ENCODE measurements around the gene MKNK2.

MKNK2 gene

DNA sequence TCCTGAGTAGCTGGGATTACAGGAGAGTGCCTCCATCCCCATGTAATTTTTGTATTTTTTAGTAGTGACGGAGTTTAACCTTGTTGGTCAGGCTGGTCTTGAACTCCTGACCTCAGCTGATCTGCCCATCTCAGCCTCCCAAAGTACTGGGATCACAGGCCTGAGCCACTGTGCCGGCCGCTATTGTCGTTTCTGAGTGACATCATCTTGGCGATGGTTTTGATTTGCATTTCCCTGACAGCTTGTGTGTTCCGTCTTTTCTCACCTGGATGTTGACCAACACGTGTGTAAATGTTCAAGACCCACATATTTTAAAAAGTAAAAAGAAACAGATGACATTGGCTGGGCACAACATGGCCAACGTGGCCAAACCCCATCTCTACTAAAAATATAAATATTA, 12.8 kb upstream of the MKNK2 start:
- no peak for DNase-seq (ENCODE audit: extremely low spot score)
- ChIA-PET POLR2A (interaction anchor here (5.3 kb wide), 1 partner anchor 12 kb away, joined by 33 read pairs; the partner anchor contains the start of gene MKNK2), CTCF (no interaction called here)
- TF ChIP-seq ARNT (IDR thresholded peaks at IDR 0.05) (no peak), LEF1 (IDR thresholded peaks at IDR 0.05; ENCODE audit: borderline replicate concordance) (no peak), CTBP1 (IDR thresholded peaks at IDR 0.05; ENCODE audit: borderline replicate concordance) (no peak), BHLHE40 (IDR thresholded peaks at IDR 0.05; ENCODE audit: borderline replicate concordance) (no peak), FOXM1 (IDR thresholded peaks at IDR 0.05; ENCODE audit: borderline replicate concordance) (no peak), NFRKB (IDR thresholded peaks at IDR 0.05) (no peak), FOXK2 (IDR thresholded peaks at IDR 0.05) (no peak)

DNA sequence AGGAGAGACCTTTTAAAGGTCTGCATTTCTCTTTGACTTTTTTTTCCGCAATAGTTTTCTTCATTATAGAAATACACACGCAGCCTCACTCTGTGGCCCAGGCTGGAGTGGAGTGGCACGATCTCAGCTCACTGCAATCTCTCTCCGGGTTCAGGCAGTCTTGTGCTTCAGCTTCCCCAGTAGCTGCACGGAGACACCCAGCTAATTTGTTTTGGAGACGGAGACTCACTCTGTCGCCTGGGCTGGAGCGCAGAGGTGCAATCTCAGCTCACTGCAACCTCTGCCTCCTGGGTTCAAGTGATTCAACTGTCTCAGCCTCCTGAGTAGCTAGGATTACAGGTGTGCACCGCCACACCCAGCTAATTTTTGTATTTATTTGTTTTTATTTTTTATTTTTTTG, 11.7 kb upstream of the MKNK2 start:
- no peak for DNase-seq (ENCODE audit: extremely low spot score)
- POLR2A ChIA-PET, result interaction anchor here (0.9 to 5.3 kb wide), 3 partner anchors 11 to 76 kb away, joined by 3 to 33 read pairs (median 3); partner anchors contain the start of gene MKNK2
- CTCF ChIA-PET, result no interaction called here
- TF ChIP-seq SUZ12 (IDR thresholded peaks at IDR 0.05) (no peak), ZNF384 (IDR thresholded peaks at IDR 0.05) (no peak), FOXM1 (IDR thresholded peaks at IDR 0.05; ENCODE audit: borderline replicate concordance) (no peak), HDGF (IDR thresholded peaks at IDR 0.05; ENCODE audit: borderline replicate concordance) (no peak), LEF1 (IDR thresholded peaks at IDR 0.05; ENCODE audit: borderline replicate concordance) (no peak)
- TF ChIP-seq, protein P1, sequence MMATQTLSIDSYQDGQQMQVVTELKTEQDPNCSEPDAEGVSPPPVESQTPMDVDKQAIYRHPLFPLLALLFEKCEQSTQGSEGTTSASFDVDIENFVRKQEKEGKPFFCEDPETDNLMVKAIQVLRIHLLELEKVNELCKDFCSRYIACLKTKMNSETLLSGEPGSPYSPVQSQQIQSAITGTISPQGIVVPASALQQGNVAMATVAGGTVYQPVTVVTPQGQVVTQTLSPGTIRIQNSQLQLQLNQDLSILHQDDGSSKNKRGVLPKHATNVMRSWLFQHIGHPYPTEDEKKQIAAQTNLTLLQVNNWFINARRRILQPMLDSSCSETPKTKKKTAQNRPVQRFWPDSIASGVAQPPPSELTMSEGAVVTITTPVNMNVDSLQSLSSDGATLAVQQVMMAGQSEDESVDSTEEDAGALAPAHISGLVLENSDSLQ (IDR thresholded peaks at IDR 0.05), result no peak

DNA sequence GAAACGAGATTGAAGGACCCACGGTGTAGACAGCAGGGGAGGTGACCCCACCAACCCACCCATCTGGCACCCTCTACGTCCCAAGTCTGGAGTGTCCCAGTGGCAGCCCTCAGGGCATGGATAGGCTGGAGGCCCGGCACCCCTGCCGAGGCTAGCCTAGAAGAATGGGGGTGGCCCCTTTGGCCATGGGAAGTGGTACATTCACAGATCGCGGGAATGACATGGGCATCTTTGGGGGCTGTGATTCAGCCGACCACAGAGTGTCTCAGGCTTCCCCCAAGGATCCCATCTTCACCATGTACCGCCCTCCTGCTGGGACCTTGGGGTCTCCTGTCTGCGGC, 11.3 kb upstream of the MKNK2 start:
- no peak for DNase-seq (ENCODE audit: extremely low spot score)
- no peak for TF ChIP-seq TARDBP (IDR thresholded peaks at IDR 0.05)
- TF ChIP-seq ZNF384 (IDR thresholded peaks at IDR 0.05), result no peak
- no peak for TF ChIP-seq FOXA1 (IDR thresholded peaks at IDR 0.05)
- TF ChIP-seq SUZ12 (IDR thresholded peaks at IDR 0.05), result no peak
- TF ChIP-seq BHLHE40 (IDR thresholded peaks at IDR 0.05; ENCODE audit: borderline replicate concordance), result no peak
- TF ChIP-seq L3MBTL2 (conservative IDR thresholded peaks at IDR 0.05), result no peak
- no peak for TF ChIP-seq ELF4 (IDR thresholded peaks at IDR 0.05)
- TF ChIP-seq, protein P1 (IDR thresholded peaks at IDR 0.05), result no peak
- TF ChIP-seq HDGF (IDR thresholded peaks at IDR 0.05; ENCODE audit: borderline replicate concordance), result no peak
- TF ChIP-seq SP1 (IDR thresholded peaks at IDR 0.05), result no peak
- TF ChIP-seq NFRKB (IDR thresholded peaks at IDR 0.05), result no peak
- no peak for TF ChIP-seq ARNT (IDR thresholded peaks at IDR 0.05)
- no peak for TF ChIP-seq FOXK2 (IDR thresholded peaks at IDR 0.05)
- CTCF ChIA-PET, result no interaction called here
- POLR2A ChIA-PET, result interaction anchor here (0.8 to 5.3 kb wide), 4 partner anchors 10 to 76 kb away, joined by 3 to 33 read pairs (median 3); partner anchors contain the start of gene MKNK2

DNA sequence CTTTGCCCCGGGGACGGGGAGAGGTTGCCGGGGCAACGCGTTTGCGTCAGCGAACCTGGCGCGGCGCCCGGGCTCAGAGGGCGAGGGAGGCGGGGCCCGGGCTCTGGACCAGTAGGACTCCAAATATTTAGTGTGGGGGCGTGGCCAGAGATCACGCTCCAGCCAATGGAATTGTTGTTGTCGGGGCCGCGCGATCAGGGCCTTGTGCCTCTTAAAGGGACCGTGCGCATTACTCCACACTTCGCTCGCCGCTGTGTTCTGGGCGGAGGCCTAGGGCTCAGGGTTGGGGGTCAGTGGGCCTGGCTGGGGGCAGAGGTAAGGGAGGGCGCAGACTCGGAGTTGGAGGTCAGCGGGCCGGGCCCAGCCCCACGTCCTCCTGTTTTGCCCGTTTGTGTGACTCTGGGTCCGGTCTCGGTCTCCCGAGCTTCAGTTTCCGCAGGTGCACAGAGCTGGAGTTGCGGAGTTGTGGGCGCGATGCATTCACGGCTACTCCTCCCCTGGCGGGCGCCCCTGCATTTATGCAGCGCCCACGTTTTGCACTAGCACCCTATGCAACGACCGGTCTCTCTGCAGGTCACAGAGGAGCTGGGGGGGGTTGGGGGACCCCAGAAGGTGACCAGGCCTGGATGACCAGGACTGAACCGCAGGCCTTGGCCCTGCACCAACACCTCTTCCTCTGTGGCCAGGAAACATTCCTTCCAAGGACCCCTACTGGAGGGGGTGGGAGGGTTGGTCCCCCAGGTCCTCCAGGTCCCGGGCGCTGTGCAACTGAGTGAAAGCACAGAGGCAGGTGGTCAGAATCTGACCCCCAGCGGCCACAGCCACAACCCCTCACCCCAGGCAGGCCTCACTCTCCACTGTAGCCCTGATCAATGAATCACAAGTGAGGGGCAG, 10.7 kb upstream of the MKNK2 start:
- ChIA-PET POLR2A (interaction anchor here (0.8 to 5.3 kb wide), 3 partner anchors 10 to 27 kb away, joined by 3 to 33 read pairs (median 3); partner anchors contain the start of gene MKNK2), CTCF (no interaction called here)
- peak; percentile 99 for DNase-seq (ENCODE audit: extremely low spot score)
- TF ChIP-seq ARNT (IDR thresholded peaks at IDR 0.05) (no peak), FOXA1 (IDR thresholded peaks at IDR 0.05) (no peak), ZNF384 (IDR thresholded peaks at IDR 0.05) (no peak), L3MBTL2 (conservative IDR thresholded peaks at IDR 0.05) (no peak; the same call in 1 of the 2 replicates), BHLHE40 (IDR thresholded peaks at IDR 0.05; ENCODE audit: borderline replicate concordance) (no peak), SP1 (IDR thresholded peaks at IDR 0.05) (no peak), ELF4 (IDR thresholded peaks at IDR 0.05) (no peak), SUZ12 (IDR thresholded peaks at IDR 0.05) (no peak), HDGF (IDR thresholded peaks at IDR 0.05; ENCODE audit: borderline replicate concordance) (no peak), CTBP1 (IDR thresholded peaks at IDR 0.05; ENCODE audit: borderline replicate concordance) (no peak), LEF1 (IDR thresholded peaks at IDR 0.05; ENCODE audit: borderline replicate concordance) (no peak), FOXM1 (IDR thresholded peaks at IDR 0.05; ENCODE audit: borderline replicate concordance) (no peak), TARDBP (IDR thresholded peaks at IDR 0.05) (no peak), NFRKB (IDR thresholded peaks at IDR 0.05) (no peak), FOXK2 (IDR thresholded peaks at IDR 0.05) (no peak)
- TF ChIP-seq, protein P1 (IDR thresholded peaks at IDR 0.05), result no peak

DNA sequence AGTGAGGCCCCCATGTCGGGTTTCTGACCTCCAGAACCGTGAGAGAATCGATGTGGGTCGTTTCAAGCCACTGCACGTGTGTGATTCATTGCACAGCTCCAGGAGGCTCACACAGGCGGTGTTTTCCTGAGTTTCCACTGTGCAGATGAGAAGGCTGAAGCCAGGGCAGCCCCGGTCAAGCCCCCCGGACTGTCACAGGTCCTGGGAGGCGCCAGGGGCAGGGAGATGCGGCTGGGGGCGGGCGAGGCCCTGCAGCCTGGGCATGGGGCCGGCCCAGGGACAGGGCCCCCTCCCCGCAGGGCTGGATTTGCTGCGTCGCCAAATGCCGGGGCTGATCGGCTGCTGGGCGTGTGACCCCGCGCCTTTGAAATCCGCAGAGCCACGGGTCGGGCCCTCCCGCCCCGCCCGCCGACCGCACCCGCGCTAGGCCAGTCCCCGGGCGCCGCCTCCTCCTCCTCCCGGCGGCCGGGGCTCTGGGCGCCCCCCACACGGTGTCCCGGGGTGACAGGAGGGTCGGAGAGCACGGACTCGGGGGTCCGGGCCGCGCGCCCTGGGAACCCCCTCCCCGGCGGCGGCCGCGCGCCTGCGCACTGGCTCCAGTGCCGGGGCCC, 9.9 kb upstream of the MKNK2 start:
- ChIA-PET POLR2A (interaction anchor here (1.5 to 5.3 kb wide), 4 partner anchors 9 to 26 kb away, joined by 3 to 33 read pairs (median 10); partner anchors contain the start of gene MKNK2), CTCF (no interaction called here)
- no peak for DNase-seq (ENCODE audit: extremely low spot score)
- no peak for TF ChIP-seq SP1 (IDR thresholded peaks at IDR 0.05)
- TF ChIP-seq L3MBTL2 (conservative IDR thresholded peaks at IDR 0.05), result peak; percentile 59
